ENCODE data around the gene QSOX1. TPM values are rescaled to one million over a fixed set of nuclear protein-coding genes. Genes with fewer than 3 reads are reported as not detected.

Gene QSOX1
- total and polyA plus RNA-seq, 2 of the 4 experiments (the other 2 are of a cell fraction) = 102 to 791 TPM

DNA sequence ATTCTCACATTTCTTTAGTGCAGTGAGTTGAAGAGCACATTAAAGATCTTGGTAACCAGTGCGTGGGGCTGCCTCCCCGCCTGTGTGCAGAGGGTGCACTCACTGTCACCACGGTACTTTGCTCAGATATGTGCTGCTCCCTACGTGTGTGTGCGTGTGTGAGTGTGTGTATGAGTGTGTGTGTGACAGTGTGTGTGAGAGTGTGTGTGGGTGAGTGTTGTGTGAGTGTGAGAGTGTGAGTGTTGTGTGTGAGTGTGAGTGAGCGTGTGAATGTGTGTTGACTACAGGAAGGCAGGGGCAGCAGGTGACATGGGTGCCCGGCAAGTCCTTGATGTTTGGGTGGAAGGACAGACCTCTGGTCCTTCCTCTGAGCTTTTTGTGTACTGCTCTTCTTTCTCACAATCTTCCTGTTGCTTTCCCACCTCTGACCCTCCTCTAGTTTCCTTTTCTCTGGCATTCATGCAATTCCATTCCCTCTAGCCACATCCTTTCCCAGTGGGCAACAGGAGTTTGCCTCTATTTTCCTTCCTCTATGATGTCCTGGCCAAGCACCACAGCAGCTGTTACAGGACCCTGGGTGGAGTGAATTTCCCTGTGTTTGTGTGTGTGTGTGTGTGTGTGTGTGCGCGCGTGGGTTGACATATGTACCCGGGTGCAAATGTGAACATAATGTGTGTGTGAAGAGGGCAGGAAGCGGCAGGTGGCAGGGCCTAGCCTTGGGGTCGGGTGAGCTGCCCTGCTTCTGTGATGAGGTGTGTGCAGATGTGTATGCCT lies 95.2 kb downstream of the QSOX1 start:
- Histone ChIP-seq H3K36me3 (ENCODE audit: control insufficient read depth, insufficient read depth, low read length) (no peaks in the 10 kb centered on the region), H3K4me2 (ENCODE audit: low read depth, low read length) (no peak overlapping the region), H2AK5ac (ENCODE audit: low read depth, low read length) (peak overlapping the region; percentile 84; the same call in 1 of the 2 replicates), H4K20me1 (ENCODE audit: insufficient read depth, low read length) (no peaks in the 10 kb centered on the region), H3K9me3 (ENCODE audit: control insufficient read depth, insufficient read depth, low read length) (no peaks in the 10 kb centered on the region), H3K4ac (ENCODE audit: low read depth, low read length) (no peak overlapping the region; the same call in 1 of the 2 replicates), H3K56ac (ENCODE audit: extremely low read depth, insufficient read depth, low read length) (no peak overlapping the region), H3K18ac (ENCODE audit: low read depth, low read length) (no peak overlapping the region), H2BK20ac (ENCODE audit: low read depth, low read length) (no peak overlapping the region), H2AK9ac (replicated peaks; ENCODE audit: low read depth, low read length, poor library complexity) (peak overlapping the region; percentile 18), H3K9ac (ENCODE audit: low read depth, low read length) (no peak overlapping the region), H2BK15ac (ENCODE audit: low read depth, low read length) (no peak overlapping the region; the same call in 2 of the 3 replicates), H4K5ac (ENCODE audit: low read depth, low read length) (no peak overlapping the region), H2BK120ac (ENCODE audit: low read depth, low read length) (no peak overlapping the region), H3K4me3 (ENCODE audit: insufficient read depth, low read depth, low read length) (no peak overlapping the region), H4K8ac (ENCODE audit: low read depth in 2 of 2, low read length in 2 of 2) (no peak overlapping the region), H2BK5ac (ENCODE audit: low read depth, low read length, poor library complexity, severe bottlenecking) (peak overlapping the region; percentile 44), H3K4me1 (ENCODE audit: control insufficient read depth, insufficient read depth, low read length) (peaks cover 4% of the 10 kb centered on the region; the same call in 1 of the 2 replicates), H3K23ac (ENCODE audit: low read depth, low read length) (no peak overlapping the region), H3K27ac (ENCODE audit: insufficient read depth, low read length) (no peak overlapping the region), H3K79me1 (ENCODE audit: low read depth in 1 of 2, low read length in 2 of 2) (no peaks in the 10 kb centered on the region), H3K14ac (replicated peaks; ENCODE audit: low read depth, low read length) (no peak overlapping the region), H3K9me1 (ENCODE audit: insufficient read depth, low read length) (peaks cover 4% of the 10 kb centered on the region; the same call in 1 of the 2 replicates), H3K27me3 (ENCODE audit: control insufficient read depth, insufficient read depth, low read length) (peaks cover 9% of the 10 kb centered on the region; the same call in 1 of the 2 replicates), H2AFZ (replicated peaks; ENCODE audit: low read length, poor library complexity) (peak overlapping the region; percentile 34), H4K91ac (ENCODE audit: insufficient read depth, low read depth, low read length) (no peak overlapping the region)
- 72% methylated on average over 8 of the region's 13 CpGs; no CpG with 5 or more reads in 1 of the 2 experiments for WGBS, 2 experiments (ENCODE audit: extremely low coverage in 2 of 2, insufficient read length in 1 of 2)
- dilution Hi-C loops (cut with HindIII; ENCODE audit: low sequenced_read_pairs, unreplicated experiment) = no loop called here
- ATAC-seq (ENCODE audit: low read depth) (peak; percentile 50), DNase-seq (peak; percentile 43)
- TF ChIP-seq BHLHE40 (IDR thresholded peaks at IDR 0.05; ENCODE audit: low read depth, low read length) = no peak
- TF ChIP-seq, protein P1, sequence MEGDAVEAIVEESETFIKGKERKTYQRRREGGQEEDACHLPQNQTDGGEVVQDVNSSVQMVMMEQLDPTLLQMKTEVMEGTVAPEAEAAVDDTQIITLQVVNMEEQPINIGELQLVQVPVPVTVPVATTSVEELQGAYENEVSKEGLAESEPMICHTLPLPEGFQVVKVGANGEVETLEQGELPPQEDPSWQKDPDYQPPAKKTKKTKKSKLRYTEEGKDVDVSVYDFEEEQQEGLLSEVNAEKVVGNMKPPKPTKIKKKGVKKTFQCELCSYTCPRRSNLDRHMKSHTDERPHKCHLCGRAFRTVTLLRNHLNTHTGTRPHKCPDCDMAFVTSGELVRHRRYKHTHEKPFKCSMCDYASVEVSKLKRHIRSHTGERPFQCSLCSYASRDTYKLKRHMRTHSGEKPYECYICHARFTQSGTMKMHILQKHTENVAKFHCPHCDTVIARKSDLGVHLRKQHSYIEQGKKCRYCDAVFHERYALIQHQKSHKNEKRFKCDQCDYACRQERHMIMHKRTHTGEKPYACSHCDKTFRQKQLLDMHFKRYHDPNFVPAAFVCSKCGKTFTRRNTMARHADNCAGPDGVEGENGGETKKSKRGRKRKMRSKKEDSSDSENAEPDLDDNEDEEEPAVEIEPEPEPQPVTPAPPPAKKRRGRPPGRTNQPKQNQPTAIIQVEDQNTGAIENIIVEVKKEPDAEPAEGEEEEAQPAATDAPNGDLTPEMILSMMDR (conservative IDR thresholded peaks at IDR 0.05; ENCODE audit: low read depth, low read length) = no peak
- TF ChIP-seq, protein P2, sequence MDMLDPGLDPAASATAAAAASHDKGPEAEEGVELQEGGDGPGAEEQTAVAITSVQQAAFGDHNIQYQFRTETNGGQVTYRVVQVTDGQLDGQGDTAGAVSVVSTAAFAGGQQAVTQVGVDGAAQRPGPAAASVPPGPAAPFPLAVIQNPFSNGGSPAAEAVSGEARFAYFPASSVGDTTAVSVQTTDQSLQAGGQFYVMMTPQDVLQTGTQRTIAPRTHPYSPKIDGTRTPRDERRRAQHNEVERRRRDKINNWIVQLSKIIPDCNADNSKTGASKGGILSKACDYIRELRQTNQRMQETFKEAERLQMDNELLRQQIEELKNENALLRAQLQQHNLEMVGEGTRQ (IDR thresholded peaks at IDR 0.05; ENCODE audit: low read depth, low read length) = no peak
- no peak for TF ChIP-seq POLR2A (IDR thresholded peaks at IDR 0.05; ENCODE audit: low read depth, low read length)
- TF ChIP-seq NFE2L2 (IDR thresholded peaks at IDR 0.05; ENCODE audit: low read depth, low read length) = no peak
- no peak for TF ChIP-seq RCOR1 (IDR thresholded peaks at IDR 0.05; ENCODE audit: insufficient replicate concordance, low read length)
- TF ChIP-seq CHD1 (IDR thresholded peaks at IDR 0.05; ENCODE audit: low read depth, low read length) = no peak
- no peak for TF ChIP-seq ELK1 (IDR thresholded peaks at IDR 0.05; ENCODE audit: borderline replicate concordance, low read depth, low read length)
- no peak for TF ChIP-seq MAFK (IDR thresholded peaks at IDR 0.05; ENCODE audit: low read depth, low read length)
- TF ChIP-seq CEBPB (IDR thresholded peaks at IDR 0.05; ENCODE audit: low read depth, low read length) = no peak
- no peak for TF ChIP-seq RAD21 (IDR thresholded peaks at IDR 0.05; ENCODE audit: low read length)
- TF ChIP-seq FOS (IDR thresholded peaks at IDR 0.05; ENCODE audit: low read depth, low read length) = no peak
- no peak for TF ChIP-seq MAZ (IDR thresholded peaks at IDR 0.05; ENCODE audit: borderline replicate concordance, low read depth, low read length)
- no peak for TF ChIP-seq SMC3 (IDR thresholded peaks at IDR 0.05; ENCODE audit: low read depth, low read length)
- intact Hi-C loops (cut with micrococcal nuclease) = no loop called here
- POLR2A ChIA-PET (ENCODE audit: unreplicated experiment) = no interaction called here
- CTCF ChIA-PET = no interaction called here
- in situ Hi-C loops (cut with MboI; ENCODE audit: low sequenced_read_pairs) = loop anchor here (5.0 to 25.0 kb wide), 3 partner anchors 167 to 912 kb away; no protein-coding TSS in a partner anchor
- BruUV-seq (replicated peaks) = no TSS peak
